HG03558 (cell line): ENCODE measurements around the gene GSG1L.

Source experiments
- ATAC-seq: cut with Tn5 transposase; IDR thresholded peaks from one replicate; pipeline ENCODE4 v1.9.1; 2021; ENCODE audit warnings: moderate number of reproducible peaks; ENCODE audit not compliant: unreplicated experiment; ENCODE audit errors: extremely low read depth

Gene GSG1L

GRCh38 chr16:27784351-27785306 is 278.9 kb downstream of the GSG1L start:
- ATAC-seq: no peak

- no peak for ATAC-seq
Observed at GRCh38 chr16:27781981-27782880, 281.3 kb downstream of the GSG1L start.

- no peak for ATAC-seq
Observed at GRCh38 chr16:27781195-27781524, 282.4 kb downstream of the GSG1L start.

GRCh38 chr16:27780468-27781194 is 282.9 kb downstream of the GSG1L start:
- no peak for ATAC-seq

- no peak for ATAC-seq
Observed at GRCh38 chr16:27779641-27780164, 283.8 kb downstream of the GSG1L start.

- ATAC-seq: no peak
Observed at GRCh38 chr16:27778926-27779570, 284.5 kb downstream of the GSG1L start.

GRCh38 chr16:27778171-27778925 is 285.2 kb downstream of the GSG1L start:
- no peak for ATAC-seq

GRCh38 chr16:27777527-27777926 is 286.0 kb downstream of the GSG1L start:
- no peak for ATAC-seq

GRCh38 chr16:27776556-27777225 is 286.8 kb downstream of the GSG1L start:
- ATAC-seq: no peak

- no peak for ATAC-seq
Observed at GRCh38 chr16:27775254-27775653, 288.3 kb downstream of the GSG1L start.

GRCh38 chr16:27774779-27775178 is 288.7 kb downstream of the GSG1L start:
- ATAC-seq: no peak

- ATAC-seq: no peak
Observed at GRCh38 chr16:27773344-27773743, 290.2 kb downstream of the GSG1L start.

- no peak for ATAC-seq
Observed at GRCh38 chr16:27772093-27772825, 291.3 kb downstream of the GSG1L start.

GRCh38 chr16:27771201-27771910 is 292.2 kb downstream of the GSG1L start:
- no peak for ATAC-seq

- no peak for ATAC-seq
Observed at GRCh38 chr16:27770271-27771196, 293.0 kb downstream of the GSG1L start.

GRCh38 chr16:27769561-27770255 is 293.8 kb downstream of the GSG1L start:
- no peak for ATAC-seq
